Left forelimb (tissue), 1 donor: ENCODE measurements around the gene PLCL2.
"Not testable (repeated sequence)": the region's sequence is repeated elsewhere in the genome, so short reads cannot be mapped to it uniquely, and the experiment has no call there.

Source experiments
- DNase-seq: peaks from one replicate; pipeline ENCODE4 v3.0.0-alpha.2; 2018; ENCODE audit warnings: low spot score

Gene PLCL2

GRCh38 chr3:17075907-17076306 lies 191.2 kb downstream of the PLCL2 start:
- DNase-seq: no peak

- DNase-seq: no peak
Observed at GRCh38 chr3:17076940-17077605, 192.3 kb downstream of the PLCL2 start.

GRCh38 chr3:17077606-17078005 lies 192.9 kb downstream of the PLCL2 start:
- DNase-seq: no peak

GRCh38 chr3:17078926-17079465 lies 194.2 kb downstream of the PLCL2 start:
- no peak for DNase-seq

GRCh38 chr3:17079933-17080332 lies 195.2 kb downstream of the PLCL2 start:
- no peak for DNase-seq

GRCh38 chr3:17081520-17081919 lies 196.8 kb downstream of the PLCL2 start:
- no peak for DNase-seq

GRCh38 chr3:17087509-17087908 lies 202.8 kb downstream of the PLCL2 start:
- DNase-seq: no peak

GRCh38 chr3:17088017-17088416 lies 203.3 kb downstream of the PLCL2 start:
- DNase-seq: no peak

GRCh38 chr3:17088602-17089313 lies 204.0 kb downstream of the PLCL2 start:
- DNase-seq: no peak

- DNase-seq: no peak
Observed at GRCh38 chr3:17089314-17089700, 204.6 kb downstream of the PLCL2 start.

- no peak for DNase-seq
Observed at GRCh38 chr3:17090280-17090983, 205.7 kb downstream of the PLCL2 start.

- DNase-seq: no peak
Observed at GRCh38 chr3:17091910-17092582, 207.3 kb downstream of the PLCL2 start.

- no peak for DNase-seq
Observed at GRCh38 chr3:17092583-17092933, 207.8 kb downstream of the PLCL2 start.

GRCh38 chr3:17094551-17094950 lies 209.8 kb downstream of the PLCL2 start:
- DNase-seq: no peak

GRCh38 chr3:17103579-17103978 lies 218.8 kb downstream of the PLCL2 start:
- DNase-seq: no peak

GRCh38 chr3:17106801-17107200 lies 222.0 kb downstream of the PLCL2 start:
- DNase-seq: not testable (repeated sequence)

GRCh38 chr3:17110660-17111396 lies 226.1 kb downstream of the PLCL2 start:
- no peak for DNase-seq

- no peak for DNase-seq
Observed at GRCh38 chr3:17111586-17111985, 226.8 kb downstream of the PLCL2 start.

- no peak for DNase-seq
Observed at GRCh38 chr3:17115186-17115585, 230.4 kb downstream of the PLCL2 start.

- no peak for DNase-seq
Observed at GRCh38 chr3:17116007-17116600, 231.3 kb downstream of the PLCL2 start.

- no peak for DNase-seq
Observed at GRCh38 chr3:17118771-17119170, 234.0 kb downstream of the PLCL2 start.
